Measurements from ENCODE around the gene SLC5A2.
"Not testable (repeated sequence)": the region's sequence is repeated elsewhere in the genome, so short reads cannot be mapped to it uniquely, and the experiment has no call there.

SLC5A2 gene

DNA sequence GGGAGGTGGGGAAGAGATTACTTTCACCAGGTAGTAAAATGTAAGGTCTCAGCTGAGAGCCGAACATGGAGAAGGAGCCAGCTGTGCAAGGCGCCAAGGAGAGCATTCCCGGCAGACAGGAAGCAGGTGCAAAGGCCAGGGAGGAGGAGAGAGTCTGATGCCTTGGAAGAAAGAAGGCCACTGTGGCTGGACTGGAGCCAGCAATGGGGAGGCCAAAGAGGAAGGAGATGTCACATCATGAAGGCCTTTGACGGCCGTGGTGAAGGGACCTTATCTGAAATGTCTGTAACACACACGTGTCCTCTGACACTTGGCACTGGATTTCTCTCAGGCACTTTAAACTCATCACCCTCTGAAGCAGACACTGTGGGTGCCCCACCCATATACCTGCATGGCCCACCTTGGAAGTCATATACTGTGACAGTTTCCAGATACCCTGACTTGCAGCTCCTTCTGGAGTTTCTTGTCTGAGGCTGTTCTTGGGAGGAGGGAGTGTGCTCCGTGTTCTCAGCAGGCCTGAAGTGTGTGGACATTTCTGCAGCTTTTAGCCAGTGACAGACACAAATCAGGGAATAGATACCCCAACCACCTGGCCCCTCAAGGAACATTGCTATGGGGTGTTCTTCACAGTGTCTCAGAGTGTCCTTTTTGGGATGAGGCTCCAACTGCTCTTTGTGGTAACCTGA is 1.9 kb upstream of the SLC5A2 start:
- peak; percentile 7 for ATAC-seq
- no peak for TF ChIP-seq PATZ1 (CRISPR knock-in tag; IDR thresholded peaks at IDR 0.05; ENCODE audit: borderline replicate concordance)
- no peak for TF ChIP-seq ZNF70 (CRISPR knock-in tag; IDR thresholded peaks at IDR 0.05)
- no peak for TF ChIP-seq ZFP3 (CRISPR knock-in tag; IDR thresholded peaks at IDR 0.05)
- no peak for TF ChIP-seq ARNTL (CRISPR knock-in tag; IDR thresholded peaks at IDR 0.05; ENCODE audit: borderline replicate concordance, low read depth)
- TF ChIP-seq POU6F1 (CRISPR knock-in tag; IDR thresholded peaks at IDR 0.05; ENCODE audit: borderline replicate concordance, low read depth) = no peak
- TF ChIP-seq TSHZ2 (CRISPR knock-in tag; IDR thresholded peaks at IDR 0.05) = no peak
- no peak for TF ChIP-seq ISL1 (CRISPR knock-in tag; IDR thresholded peaks at IDR 0.05)
- no peak for TF ChIP-seq TOX (CRISPR knock-in tag; IDR thresholded peaks at IDR 0.05; ENCODE audit: borderline replicate concordance)
- TF ChIP-seq RARB (CRISPR knock-in tag; IDR thresholded peaks at IDR 0.05) = no peak
- no peak for TF ChIP-seq ZC3H10 (CRISPR knock-in tag; IDR thresholded peaks at IDR 0.05)
- TF ChIP-seq TCF4 (CRISPR knock-in tag; IDR thresholded peaks at IDR 0.05; ENCODE audit: borderline replicate concordance) = no peak
- TF ChIP-seq PPARA (CRISPR knock-in tag; IDR thresholded peaks at IDR 0.05; ENCODE audit: borderline replicate concordance) = no peak
- no peak for TF ChIP-seq CSDC2 (CRISPR knock-in tag; IDR thresholded peaks at IDR 0.05)
- TF ChIP-seq GLIS3 (CRISPR knock-in tag; IDR thresholded peaks at IDR 0.05) = no peak
- TF ChIP-seq, protein P1, sequence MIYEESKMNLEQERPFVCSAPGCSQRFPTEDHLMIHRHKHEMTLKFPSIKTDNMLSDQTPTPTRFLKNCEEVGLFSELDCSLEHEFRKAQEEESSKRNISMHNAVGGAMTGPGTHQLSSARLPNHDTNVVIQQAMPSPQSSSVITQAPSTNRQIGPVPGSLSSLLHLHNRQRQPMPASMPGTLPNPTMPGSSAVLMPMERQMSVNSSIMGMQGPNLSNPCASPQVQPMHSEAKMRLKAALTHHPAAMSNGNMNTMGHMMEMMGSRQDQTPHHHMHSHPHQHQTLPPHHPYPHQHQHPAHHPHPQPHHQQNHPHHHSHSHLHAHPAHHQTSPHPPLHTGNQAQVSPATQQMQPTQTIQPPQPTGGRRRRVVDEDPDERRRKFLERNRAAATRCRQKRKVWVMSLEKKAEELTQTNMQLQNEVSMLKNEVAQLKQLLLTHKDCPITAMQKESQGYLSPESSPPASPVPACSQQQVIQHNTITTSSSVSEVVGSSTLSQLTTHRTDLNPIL (CRISPR knock-in tag; IDR thresholded peaks at IDR 0.05; ENCODE audit: low read depth) = no peak
- TF ChIP-seq BACH2 (CRISPR knock-in tag; IDR thresholded peaks at IDR 0.05; ENCODE audit: borderline replicate concordance) = no peak

- ATAC-seq = not testable (repeated sequence)
These were observed 1.1 kb downstream of the SLC5A2 start for GRCh38 chr16:31484048-31484447.

DNA sequence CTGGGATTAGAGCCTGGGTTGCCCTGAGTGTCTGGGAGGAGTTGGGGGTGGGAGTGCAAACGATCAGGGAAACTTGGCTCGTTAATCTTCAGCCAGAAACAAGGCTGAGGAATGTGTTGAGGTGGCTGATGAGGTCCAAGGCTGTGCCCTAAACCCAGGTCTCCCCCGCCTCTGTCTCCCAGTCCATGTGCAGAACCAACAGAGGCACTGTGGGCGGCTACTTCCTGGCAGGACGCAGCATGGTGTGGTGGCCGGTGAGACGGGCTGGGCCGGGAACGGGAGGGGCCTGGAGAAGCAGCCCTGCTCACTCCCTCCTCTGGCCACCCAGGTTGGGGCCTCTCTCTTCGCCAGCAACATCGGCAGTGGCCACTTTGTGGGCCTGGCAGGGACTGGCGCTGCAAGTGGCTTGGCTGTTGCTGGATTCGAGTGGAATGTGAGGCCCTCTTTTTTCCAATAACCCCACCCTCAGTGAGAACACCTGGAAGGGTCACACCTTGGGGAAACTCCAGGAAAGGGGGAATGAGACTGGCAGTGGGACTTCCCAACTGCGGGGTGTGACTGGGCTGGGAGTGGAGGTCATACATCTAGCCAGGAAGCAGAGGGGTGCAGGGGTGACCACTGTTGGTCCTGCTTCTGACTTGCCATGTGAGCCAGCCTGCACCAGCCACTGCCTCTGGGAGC is 1.7 kb downstream of the SLC5A2 start:
- no peak for ATAC-seq
- TF ChIP-seq TSHZ2 (CRISPR knock-in tag; IDR thresholded peaks at IDR 0.05) (no peak), ARNTL (CRISPR knock-in tag; IDR thresholded peaks at IDR 0.05; ENCODE audit: borderline replicate concordance, low read depth) (no peak), CSRNP3 (CRISPR knock-in tag; IDR thresholded peaks at IDR 0.05) (no peak), ISL1 (CRISPR knock-in tag; IDR thresholded peaks at IDR 0.05) (no peak), CSDC2 (CRISPR knock-in tag; IDR thresholded peaks at IDR 0.05) (no peak), TCF4 (CRISPR knock-in tag; IDR thresholded peaks at IDR 0.05; ENCODE audit: borderline replicate concordance) (no peak), ZNF565 (CRISPR knock-in tag; conservative IDR thresholded peaks at IDR 0.05; ENCODE audit: low read depth) (no peak), SNAI2 (CRISPR knock-in tag; IDR thresholded peaks at IDR 0.05) (no peak), ESRRG (CRISPR knock-in tag; IDR thresholded peaks at IDR 0.05) (no peak), RARB (CRISPR knock-in tag; IDR thresholded peaks at IDR 0.05) (no peak), POU6F1 (CRISPR knock-in tag; IDR thresholded peaks at IDR 0.05; ENCODE audit: borderline replicate concordance, low read depth) (no peak), ZFP30 (CRISPR knock-in tag; IDR thresholded peaks at IDR 0.05) (no peak), ZNF8 (CRISPR knock-in tag; IDR thresholded peaks at IDR 0.05) (no peak)

All from SK-N-SH treated with all-trans-retinoic acid at 6 μM for 48 hours (cell line).